VCaP (cell line): ENCODE results near the gene TMCC3.
A peak's percentile ranks its signal among the peaks of the same experiment; 100 is the strongest.
"Not testable (repeated sequence)": the region's sequence is repeated elsewhere in the genome, so short reads cannot be mapped to it uniquely, and the experiment has no call there.

Experiments
- H3K27ac ChIP-seq: fragments of 450-650 bp; 2 replicates; pipeline ENCODE4 v1.5.1; 2017
- TF ChIP-seq, protein P1 (sequence below): fragments of 450-650 bp; conservative IDR thresholded peaks from 2 replicates; pipeline ENCODE4 v1.5.1; 2017; ENCODE audit warnings: mild to moderate bottlenecking, moderate library complexity

The TMCC3 gene

DNA sequence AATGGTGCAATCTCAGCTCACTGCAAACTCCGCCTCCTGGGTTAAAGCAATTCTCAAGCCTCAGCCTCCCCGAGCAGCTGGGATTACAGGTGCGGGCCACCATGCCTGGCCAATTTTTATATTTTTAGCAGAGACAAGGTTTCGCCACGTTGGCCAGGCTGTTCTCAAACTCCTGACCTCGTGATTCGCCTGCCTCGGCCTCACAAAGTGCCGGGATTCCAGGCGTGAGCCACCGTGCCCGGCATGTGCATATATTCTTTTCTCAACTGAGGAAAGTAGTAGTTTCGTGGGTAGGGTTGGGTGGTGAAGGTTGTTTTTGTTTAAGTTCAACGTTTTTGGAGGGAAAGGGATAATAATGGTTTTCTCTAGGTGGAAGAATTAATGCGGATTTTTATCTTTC, 96.5 kb downstream of the TMCC3 start:
- H3K27ac ChIP-seq: no peak overlapping the region

DNA sequence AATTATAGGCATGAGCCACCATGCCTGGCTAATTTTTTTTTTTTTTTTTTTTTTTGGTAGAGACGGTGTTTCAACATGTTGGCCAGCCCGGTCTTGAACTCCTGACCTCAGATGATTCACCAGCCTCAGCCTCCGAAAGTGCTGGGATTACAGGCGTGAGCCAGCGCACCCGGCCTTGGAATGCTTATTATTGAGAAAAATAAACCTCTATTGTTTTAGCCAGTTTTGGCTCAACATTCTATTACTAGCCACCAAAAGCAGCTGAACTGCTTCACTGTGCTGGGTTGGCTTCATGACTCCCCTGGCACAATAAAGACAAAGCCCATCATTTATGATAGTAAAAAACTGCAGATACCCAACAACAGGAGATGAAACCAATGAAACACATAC, 97.2 kb downstream of the TMCC3 start:
- no peak overlapping the region for H3K27ac ChIP-seq
- TF ChIP-seq, protein P1, sequence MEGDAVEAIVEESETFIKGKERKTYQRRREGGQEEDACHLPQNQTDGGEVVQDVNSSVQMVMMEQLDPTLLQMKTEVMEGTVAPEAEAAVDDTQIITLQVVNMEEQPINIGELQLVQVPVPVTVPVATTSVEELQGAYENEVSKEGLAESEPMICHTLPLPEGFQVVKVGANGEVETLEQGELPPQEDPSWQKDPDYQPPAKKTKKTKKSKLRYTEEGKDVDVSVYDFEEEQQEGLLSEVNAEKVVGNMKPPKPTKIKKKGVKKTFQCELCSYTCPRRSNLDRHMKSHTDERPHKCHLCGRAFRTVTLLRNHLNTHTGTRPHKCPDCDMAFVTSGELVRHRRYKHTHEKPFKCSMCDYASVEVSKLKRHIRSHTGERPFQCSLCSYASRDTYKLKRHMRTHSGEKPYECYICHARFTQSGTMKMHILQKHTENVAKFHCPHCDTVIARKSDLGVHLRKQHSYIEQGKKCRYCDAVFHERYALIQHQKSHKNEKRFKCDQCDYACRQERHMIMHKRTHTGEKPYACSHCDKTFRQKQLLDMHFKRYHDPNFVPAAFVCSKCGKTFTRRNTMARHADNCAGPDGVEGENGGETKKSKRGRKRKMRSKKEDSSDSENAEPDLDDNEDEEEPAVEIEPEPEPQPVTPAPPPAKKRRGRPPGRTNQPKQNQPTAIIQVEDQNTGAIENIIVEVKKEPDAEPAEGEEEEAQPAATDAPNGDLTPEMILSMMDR: no peak

More for the DNA sequence above, 96.5 kb downstream of the TMCC3 start:
- TF ChIP-seq, protein P1: no peak

DNA sequence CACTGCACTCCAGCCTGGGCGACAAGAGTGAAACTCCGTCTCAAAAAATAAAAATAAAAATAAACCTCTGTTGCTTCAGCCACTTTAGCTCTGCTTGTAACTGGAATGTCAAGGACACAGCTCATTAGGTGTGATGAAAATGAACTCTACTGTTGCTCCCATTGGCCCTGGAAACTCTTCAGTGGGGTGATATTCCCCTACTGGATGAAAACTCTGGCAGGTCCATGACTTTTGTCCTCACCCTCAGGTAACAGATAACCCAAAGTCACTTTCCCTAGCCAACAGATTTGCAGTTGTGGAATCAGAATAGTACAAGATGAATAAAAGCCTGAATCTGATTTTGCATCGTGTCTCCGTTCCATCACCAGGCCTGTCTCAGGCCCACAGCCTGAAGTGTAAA, 98.5 kb downstream of the TMCC3 start:
- H3K27ac ChIP-seq: no peak overlapping the region
- TF ChIP-seq, protein P1: no peak

DNA sequence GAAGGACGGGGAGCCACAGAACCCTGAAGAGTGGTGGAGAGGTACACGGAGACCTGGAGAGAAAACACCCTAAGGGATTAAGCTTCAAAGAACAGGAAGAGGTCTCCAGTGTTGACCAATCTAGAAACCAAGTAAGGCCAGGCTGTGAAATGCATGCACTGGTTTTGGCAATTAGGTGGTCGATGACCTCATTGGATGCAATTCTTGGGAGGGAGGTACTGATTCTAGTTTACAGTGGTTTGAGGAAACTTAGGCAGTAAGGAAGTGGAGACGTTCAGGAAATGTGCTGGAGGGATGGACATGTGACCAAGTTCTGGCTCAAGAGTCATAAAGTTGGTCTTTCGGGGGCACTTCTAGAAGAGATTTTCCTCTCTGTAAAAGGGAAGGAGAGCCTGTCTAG, 99.4 kb downstream of the TMCC3 start:
- H3K27ac ChIP-seq: no peak overlapping the region
- TF ChIP-seq, protein P1: no peak

DNA sequence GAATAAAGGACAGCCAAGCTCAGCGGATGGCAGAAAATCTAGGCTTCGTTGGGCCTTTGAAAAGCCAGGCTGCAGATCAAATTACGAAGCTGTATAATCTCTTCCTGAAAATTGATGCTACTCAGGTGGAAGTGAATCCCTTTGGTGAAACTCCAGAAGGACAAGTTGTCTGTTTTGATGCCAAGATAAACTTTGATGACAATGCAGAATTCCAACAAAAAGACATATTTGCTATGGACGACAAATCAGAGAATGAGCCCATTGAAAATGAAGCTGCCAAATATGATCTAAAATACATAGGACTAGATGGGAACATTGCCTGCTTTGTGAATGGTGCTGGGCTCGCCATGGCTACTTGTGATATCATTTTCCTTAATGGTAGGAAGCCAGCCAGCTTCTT, 101.5 kb downstream of the TMCC3 start:
- not testable (repeated sequence) for H3K27ac ChIP-seq

DNA sequence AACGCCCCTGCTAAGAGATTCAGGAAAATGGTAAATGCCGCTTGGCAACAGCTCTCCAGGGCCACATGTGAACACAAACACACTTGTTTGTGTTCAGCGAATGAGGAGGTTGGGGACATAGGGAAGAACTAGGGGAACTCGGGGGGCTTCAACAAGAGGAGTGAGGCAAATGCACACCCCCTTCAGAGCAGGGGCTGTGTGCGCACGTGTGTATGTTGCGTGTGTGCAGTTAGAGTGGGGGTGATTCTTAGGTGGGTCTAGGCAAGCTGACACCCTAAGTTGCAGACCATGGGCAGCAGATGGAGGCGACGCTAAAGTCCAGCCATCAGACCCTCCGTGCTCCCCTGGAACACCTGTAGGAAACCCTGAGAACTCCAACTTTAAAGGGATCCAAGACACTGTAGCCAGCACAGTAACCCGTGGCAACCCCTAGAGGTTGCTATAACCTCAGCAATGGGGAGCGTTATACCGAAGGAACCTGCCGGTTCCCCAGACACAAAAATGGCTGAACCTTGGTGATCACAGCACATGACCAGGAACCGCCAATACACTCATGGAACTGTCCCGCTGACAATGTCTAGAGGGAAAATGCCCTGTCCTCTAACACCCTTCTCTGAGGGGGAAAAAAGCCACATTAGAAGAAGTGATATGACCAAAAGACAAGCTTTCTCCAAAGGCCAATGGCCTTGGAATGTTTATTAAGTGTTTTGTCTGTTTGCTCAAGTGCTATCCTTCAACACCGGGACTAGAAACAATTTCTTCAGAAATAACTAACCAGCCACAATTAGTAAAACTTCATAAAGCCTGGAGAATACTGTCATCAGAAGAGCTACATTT, 104.2 kb downstream of the TMCC3 start:
- peak overlapping the region; percentile 49; the same call in 1 of the 2 replicates for H3K27ac ChIP-seq
- TF ChIP-seq, protein P1: peak; percentile 90

DNA sequence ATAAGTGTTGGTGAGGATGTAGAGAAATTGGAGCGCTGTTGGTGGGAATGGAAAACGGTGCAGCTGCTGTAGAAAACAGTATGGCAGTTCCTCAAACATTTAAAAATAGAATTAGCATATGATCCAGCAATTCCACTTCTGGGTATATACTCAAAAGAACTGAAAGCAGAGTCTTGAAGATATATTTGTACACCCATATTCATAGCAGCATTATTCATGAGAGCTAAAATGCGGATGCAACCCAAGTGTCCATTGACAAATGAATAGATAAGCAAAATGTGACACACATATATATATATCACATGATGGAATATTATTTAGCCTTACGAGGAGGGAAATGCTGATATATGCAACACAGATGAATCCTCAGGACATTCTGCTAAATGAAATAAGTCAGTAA, 106.0 kb downstream of the TMCC3 start:
- no peak overlapping the region for H3K27ac ChIP-seq
- TF ChIP-seq, protein P1: no peak

DNA sequence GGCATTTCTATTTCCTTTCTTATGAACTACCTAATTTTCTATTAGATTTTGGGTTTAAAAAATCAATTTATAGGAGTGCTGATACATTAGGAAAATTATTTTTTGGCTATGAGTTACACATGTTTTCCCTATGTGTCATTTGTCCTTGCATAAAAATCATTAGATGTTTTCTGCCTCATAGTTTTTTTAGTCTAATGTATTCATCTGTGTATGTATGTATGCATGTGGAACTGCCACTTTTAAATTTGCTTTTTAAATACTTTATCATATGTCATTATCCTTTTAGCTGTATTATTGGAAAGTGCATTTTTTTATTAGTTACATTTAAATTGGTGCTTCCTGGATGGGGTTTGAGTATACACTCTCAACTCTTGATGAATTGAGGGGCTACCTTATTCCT, 112.0 kb downstream of the TMCC3 start:
- H3K27ac ChIP-seq: no peak overlapping the region
- TF ChIP-seq, protein P1: no peak
